Hippocampal formation (tissue), 2 donors: Measurements from ENCODE around the gene SMIM8.
"Not testable (repeated sequence)": the region's sequence is repeated elsewhere in the genome, so short reads cannot be mapped to it uniquely, and the experiment has no call there.

ENCODE experiments used
- DNase-seq, 2 donors: peaks; one replicate each; lab custom pipeline; 2025; lab: John Stamatoyannopoulos, UW

Gene SMIM8

GRCh38 chr6:87322304-87323212 is at the start of gene SMIM8:
Gene SMIM8 (plus strand): TSS chr6:87322588. CDS start chr6:87337032, 14,444 bp downstream.
- peak; percentile 44 to 62 for DNase-seq

GRCh38 chr6:87274660-87275274 is 47.6 kb upstream of the SMIM8 start:
- no peak for DNase-seq

- DNase-seq, result no peak
Measured at GRCh38 chr6:87276624-87277023, 45.8 kb upstream of the SMIM8 start.

DNA sequence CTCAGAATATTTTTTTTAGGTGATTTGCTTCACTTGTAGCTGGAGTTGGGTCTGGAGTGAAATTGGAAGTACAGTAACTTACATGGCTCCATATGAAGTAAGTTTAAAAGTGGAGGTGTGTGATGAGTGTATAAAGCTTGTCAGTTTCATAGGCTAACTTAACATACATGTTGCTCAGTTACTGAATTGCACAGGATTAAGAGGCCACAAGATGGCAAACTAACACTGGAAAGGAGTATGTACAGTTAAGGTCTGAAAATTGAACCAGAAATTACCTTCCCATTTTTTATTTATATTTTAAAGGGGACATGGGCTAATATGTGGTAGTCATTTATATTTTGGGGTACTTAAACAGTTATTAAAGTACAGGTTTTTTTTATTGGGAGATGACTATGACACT is 45.3 kb upstream of the SMIM8 start:
- no peak for DNase-seq

DNA sequence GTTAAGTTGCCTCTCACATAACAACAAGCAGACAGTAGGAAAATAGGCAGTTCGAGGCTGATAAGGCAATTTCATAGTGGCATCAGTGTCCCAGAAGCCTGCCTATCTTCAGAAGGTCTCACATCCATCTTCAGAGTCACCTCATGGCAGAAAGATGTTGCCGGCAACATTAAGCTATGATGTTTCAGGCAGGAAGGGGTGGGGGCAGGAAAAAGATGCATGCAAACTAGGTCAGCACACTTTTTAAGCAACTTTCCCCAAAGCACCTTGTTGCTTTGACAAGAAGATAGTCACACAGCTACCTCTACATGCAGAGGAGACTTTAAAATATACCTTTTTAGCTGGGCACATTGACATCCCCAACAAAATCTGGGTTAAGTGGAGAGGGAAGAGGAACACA is 43.2 kb upstream of the SMIM8 start:
- no peak for DNase-seq

DNA sequence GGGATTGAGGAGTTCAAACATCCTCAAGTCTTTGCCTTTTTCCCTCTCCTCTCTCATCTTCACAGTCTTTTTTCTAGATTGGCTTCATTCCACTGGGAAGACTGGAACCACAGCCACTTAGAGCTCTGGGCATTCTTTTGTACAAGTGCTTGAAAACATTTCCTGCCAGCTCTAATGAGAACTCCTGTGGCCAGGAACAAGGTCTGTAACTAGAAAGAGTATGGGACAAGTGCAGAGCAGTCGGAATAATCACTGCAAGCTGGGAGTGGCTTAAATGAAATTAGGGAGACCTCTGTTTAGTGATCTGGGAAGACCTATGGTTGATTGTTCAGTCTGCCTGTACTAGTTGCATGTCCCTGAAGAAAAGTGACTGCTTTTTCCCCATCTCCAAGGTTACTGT is 41.0 kb upstream of the SMIM8 start:
- DNase-seq, result no peak

GRCh38 chr6:87282743-87283142 is 39.6 kb upstream of the SMIM8 start:
- DNase-seq, result no peak

DNA sequence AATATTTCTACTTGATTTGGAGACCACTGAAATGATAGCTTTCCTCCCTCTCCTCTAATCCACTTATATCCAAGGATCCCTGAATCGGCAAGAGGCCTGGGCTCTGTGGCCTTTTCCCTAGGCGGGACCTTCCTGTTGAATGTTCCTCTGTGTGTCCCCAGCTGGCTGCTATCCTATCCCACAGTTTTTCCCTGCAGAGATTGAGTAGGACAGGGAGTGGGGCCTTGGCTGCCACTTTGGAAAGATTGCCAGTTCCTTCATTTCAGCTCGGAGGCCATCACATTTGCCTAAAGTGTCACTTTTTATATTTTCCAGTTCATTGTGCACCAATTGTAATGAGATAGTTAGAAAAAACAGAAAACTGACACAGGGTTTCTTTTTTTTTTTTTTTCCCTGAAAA is 38.9 kb upstream of the SMIM8 start:
- no peak for DNase-seq

- DNase-seq, result no peak
Measured at GRCh38 chr6:87287251-87287650, 35.1 kb upstream of the SMIM8 start.

DNA sequence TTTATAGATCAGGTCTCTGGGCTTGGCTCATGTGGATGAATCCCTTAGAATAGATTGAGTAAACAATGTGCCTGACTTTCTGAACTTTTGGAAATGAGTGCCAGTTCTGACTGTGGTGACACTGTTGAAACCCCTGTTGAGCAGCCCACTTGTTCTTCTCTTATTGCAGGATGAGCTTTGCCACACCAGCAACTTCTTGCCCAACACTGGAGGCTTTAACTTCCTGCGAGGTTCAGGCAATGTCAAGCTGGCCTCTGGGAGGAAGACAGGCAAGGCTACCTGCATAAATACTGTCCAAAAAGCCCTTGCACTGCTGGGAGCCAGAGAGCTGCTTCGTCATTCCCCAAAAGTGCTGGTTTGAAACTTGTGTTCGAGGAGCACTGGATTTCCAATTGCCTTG is 32.8 kb upstream of the SMIM8 start:
- DNase-seq, result no peak

DNA sequence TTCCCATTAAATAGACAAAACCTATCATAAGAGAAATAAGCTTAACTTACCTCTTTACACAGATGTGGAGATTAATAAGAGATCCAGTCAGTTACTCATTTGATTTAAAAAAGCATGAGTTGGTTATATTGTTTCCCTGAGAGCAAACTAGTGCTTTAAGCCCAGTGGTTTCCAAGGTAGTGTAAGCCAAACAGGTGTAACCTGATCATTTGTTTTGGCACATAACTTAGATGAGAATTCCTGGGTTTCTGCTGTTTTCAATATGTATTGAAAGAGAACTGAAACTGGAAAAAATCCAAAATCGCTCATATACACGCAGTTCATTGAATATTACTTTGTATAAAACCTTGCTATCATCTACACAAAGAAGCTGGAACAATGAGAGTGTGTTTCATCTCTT is 30.5 kb upstream of the SMIM8 start:
- no peak for DNase-seq

- no peak for DNase-seq
Measured at GRCh38 chr6:87293526-87293925, 28.9 kb upstream of the SMIM8 start.

DNA sequence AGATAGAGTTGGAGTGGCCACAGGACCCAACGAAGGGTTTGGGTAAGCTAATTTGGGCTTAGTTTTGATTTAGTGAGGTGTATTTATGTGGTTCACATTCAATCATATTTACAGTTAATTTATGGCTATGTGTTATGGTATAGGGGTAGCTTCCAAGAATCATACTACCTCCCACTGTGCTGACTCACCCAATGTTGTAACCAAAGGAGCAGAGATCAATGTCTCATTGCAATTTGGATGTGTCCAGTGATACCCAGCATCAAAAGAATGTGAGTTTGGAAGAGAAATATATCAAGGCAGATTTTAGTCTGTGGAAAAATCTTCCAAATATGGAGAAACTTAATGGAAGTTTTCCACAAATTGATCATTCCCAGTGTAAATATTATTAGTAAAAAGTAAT is 25.3 kb upstream of the SMIM8 start:
- DNase-seq, result no peak

DNA sequence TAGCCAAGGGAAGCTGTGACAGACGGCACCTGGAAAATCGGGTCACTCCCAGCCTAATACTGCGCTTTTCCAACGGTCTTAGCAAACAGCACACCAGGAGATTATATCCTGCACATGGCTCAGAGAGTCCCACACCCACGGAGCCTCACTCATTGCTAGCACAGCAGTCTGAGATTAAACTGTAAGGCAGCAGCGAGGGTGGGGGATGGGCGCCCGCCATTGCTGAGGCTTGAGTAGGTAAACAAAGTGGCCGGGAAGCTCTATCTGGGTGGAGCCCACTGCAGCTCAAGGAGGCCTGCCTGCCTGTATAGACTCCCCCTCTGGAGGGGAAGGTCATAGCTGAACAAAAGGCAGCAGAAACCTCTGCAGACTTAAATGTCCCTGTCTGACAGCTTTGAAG is 21.1 kb upstream of the SMIM8 start:
- DNase-seq, result not testable (repeated sequence)

- DNase-seq, result no peak
Measured at GRCh38 chr6:87308970-87309369, 13.4 kb upstream of the SMIM8 start.

DNA sequence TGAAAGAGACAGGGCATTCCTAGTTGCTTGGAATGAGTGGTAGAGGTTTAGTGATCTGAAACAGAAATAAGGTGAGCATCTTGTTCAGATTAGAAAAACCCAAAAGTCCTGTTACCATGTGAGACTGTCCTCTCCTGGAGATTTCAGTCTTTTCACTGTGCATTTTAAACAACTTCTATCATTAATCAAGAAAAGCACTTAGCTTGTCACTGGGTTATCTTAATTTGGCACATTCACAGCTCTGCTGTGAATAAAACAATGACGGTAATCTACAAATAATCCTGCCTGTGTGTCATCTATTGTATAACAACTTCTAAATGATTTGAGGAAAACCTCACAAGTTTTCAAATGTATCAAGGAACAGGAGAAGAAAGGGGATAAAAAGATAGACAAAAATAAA is 9.5 kb upstream of the SMIM8 start:
- DNase-seq, result no peak

- no peak for DNase-seq
Measured at GRCh38 chr6:87315071-87315470, 7.3 kb upstream of the SMIM8 start.

GRCh38 chr6:87319271-87319987 is 3.0 kb upstream of the SMIM8 start:
- DNase-seq, result no peak

GRCh38 chr6:87323880-87324279 is 1.5 kb downstream of the SMIM8 start:
- not testable (repeated sequence) for DNase-seq

GRCh38 chr6:87330961-87331360 is 8.6 kb downstream of the SMIM8 start:
- DNase-seq, result no peak

DNA sequence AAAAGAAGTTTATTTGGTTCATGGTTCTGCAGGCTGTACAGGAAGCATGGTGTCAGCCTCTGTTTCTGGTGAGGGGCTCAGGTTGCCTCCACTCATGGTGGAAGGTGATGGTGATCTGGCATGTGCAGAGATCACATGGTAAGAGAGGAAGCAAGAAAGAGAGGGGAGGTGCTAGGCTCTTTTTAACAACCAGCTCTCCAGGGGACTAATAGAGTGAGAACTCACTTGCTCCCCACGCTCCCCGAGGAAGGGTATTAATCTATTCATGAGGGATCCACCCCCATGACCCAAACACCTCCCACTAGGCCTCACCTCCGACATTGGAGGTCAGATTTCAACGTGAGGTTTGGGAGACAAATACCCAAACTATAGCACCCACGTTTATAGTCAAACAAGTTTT is 10.6 kb downstream of the SMIM8 start:
- no peak for DNase-seq

DNA sequence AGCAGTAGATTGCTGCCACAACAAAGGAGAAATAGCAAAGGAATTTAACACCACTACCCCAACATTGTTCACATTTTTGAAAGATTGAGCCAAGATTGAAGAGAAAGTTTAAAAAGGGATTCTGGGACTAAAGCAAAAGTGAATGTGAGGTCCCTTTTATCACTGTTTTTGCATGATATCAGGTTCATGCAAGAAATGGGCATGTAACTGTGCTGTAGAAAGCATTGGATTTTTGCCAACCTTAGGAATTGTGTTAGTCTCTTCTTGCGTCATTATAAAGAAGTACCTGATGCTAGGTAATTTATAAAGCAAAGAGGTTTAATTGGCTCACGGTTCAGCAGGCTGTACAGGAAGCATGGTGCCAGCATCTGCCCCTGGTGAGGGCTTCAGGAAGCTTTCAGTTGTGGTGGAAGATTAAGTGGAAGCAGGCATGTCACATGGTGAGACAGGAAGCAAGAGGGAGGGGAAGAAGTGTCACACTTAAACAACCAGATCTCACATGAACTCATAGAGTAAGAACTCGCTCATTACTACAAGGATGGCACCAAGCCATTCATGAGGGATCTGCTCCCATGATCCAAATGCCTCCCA is 11.3 kb downstream of the SMIM8 start:
- DNase-seq, result no peak
